ENCODE measurements around the gene GDF15.
A peak's percentile ranks its signal among the peaks of the same experiment; 100 is the strongest.
"Not testable (repeated sequence)": the region's sequence is repeated elsewhere in the genome, so short reads cannot be mapped to it uniquely, and the experiment has no call there.

Gene GDF15

GRCh38 chr19:18364277-18364825 is 21.6 kb upstream of the GDF15 start:
- not testable (repeated sequence) for DNase-seq (ENCODE audit: low read depth)

- peak; percentile 100 for DNase-seq (ENCODE audit: low read depth)
These were observed 21.0 kb upstream of the GDF15 start for GRCh38 chr19:18364826-18365528.

- DNase-seq (ENCODE audit: low read depth) = no peak
These were observed 19.9 kb upstream of the GDF15 start for GRCh38 chr19:18366021-18366435.

- DNase-seq (ENCODE audit: low read depth) = no peak
These were observed 17.3 kb upstream of the GDF15 start for GRCh38 chr19:18368504-18369222.

GRCh38 chr19:18373407-18373891 is 12.5 kb upstream of the GDF15 start:
- DNase-seq (ENCODE audit: low read depth) = no peak

- peak; percentile 96 for DNase-seq (ENCODE audit: low read depth)
These were observed 11.9 kb upstream of the GDF15 start for GRCh38 chr19:18373892-18374629.

- no peak for DNase-seq (ENCODE audit: low read depth)
These were observed 8.9 kb upstream of the GDF15 start for GRCh38 chr19:18377026-18377425.

GRCh38 chr19:18379803-18380747 is 5.9 kb upstream of the GDF15 start:
- DNase-seq (ENCODE audit: low read depth) = no peak

GRCh38 chr19:18380843-18381242 is 5.1 kb upstream of the GDF15 start:
- no peak for DNase-seq (ENCODE audit: low read depth)

GRCh38 chr19:18383622-18384021 is 2.3 kb upstream of the GDF15 start:
- DNase-seq (ENCODE audit: low read depth) = not testable (repeated sequence)

- DNase-seq (ENCODE audit: low read depth) = no peak
These were observed 1.2 kb upstream of the GDF15 start for GRCh38 chr19:18384775-18385174.

GRCh38 chr19:18385359-18385674 is 641 bp upstream of the GDF15 start:
- DNase-seq (ENCODE audit: low read depth) = no peak

GRCh38 chr19:18386543-18387271 is 749 bp downstream of the GDF15 start:
- no peak for DNase-seq (ENCODE audit: low read depth)

- no peak for DNase-seq (ENCODE audit: low read depth)
These were observed 2.4 kb downstream of the GDF15 start for GRCh38 chr19:18388100-18388959.

GRCh38 chr19:18388960-18389725 is 3.2 kb downstream of the GDF15 start:
- no peak for DNase-seq (ENCODE audit: low read depth)

GRCh38 chr19:18389726-18390064 is 3.7 kb downstream of the GDF15 start:
- DNase-seq (ENCODE audit: low read depth) = no peak

- no peak for DNase-seq (ENCODE audit: low read depth)
These were observed 4.3 kb downstream of the GDF15 start for GRCh38 chr19:18390065-18390907.

GRCh38 chr19:18391509-18392075 is 5.6 kb downstream of the GDF15 start:
- no peak for DNase-seq (ENCODE audit: low read depth)
